DOHH2 (cell line): ENCODE data around the gene SORT1.

Experiments
- H3F3A ChIP-seq: fragments of 200-600 bp; sonication (generic), shearing (Covaris generic); 2 replicates; pipeline ENCODE4 v1.6.0; 2016; ENCODE audit warnings: antibody characterized with exemption, mild to moderate bottlenecking; ENCODE audit not compliant: control insufficient read depth, insufficient read depth
- H3K27ac ChIP-seq: fragments of 200-600 bp; sonication (generic); 2 replicates; pipeline ENCODE4 v1.5.1; 2014; ENCODE audit warnings: low read depth, mild to moderate bottlenecking, low read length, moderate library complexity
- H3K27me3 ChIP-seq: fragments of 200-600 bp; sonication (generic); 2 replicates; pipeline ENCODE4 v1.6.1; 2014; ENCODE audit warnings: mild to moderate bottlenecking, low read length, mixed read lengths; ENCODE audit not compliant: control insufficient read depth
- H3K36me3 ChIP-seq: fragments of 200-600 bp; sonication (generic); 2 replicates; pipeline ENCODE4 v1.6.1; 2014; ENCODE audit warnings: mild to moderate bottlenecking, low read length, moderate library complexity, mixed read lengths; ENCODE audit not compliant: control insufficient read depth
- H3K4me1 ChIP-seq: fragments of 200-600 bp; sonication (generic); 2 replicates; pipeline ENCODE4 v1.6.1; 2014; ENCODE audit warnings: mild to moderate bottlenecking, low read length, mixed read lengths; ENCODE audit not compliant: control insufficient read depth
- H3K4me2 ChIP-seq: fragments of 200-600 bp; sonication (generic); 2 replicates; pipeline ENCODE4 v1.6.0; 2014; ENCODE audit warnings: mild to moderate bottlenecking, low read length, moderate library complexity
- H3K4me3 ChIP-seq: fragments of 200-600 bp; sonication (generic); 2 replicates; pipeline ENCODE4 v1.5.1; 2014; ENCODE audit warnings: mild to moderate bottlenecking, low read length, mixed read lengths
- H3K79me2 ChIP-seq: fragments of 200-600 bp; sonication (generic); 2 replicates; pipeline ENCODE4 v1.6.1; 2014; ENCODE audit warnings: mild to moderate bottlenecking, low read length, mixed read lengths; ENCODE audit not compliant: control insufficient read depth
- H3K9me2 ChIP-seq: fragments of 200-600 bp; sonication (generic); replicated peaks from 2 replicates; pipeline ENCODE4 v1.6.1; 2014; ENCODE audit warnings: mild to moderate bottlenecking, low read length, mixed read lengths; ENCODE audit not compliant: control insufficient read depth
- H3K9me3 ChIP-seq: fragments of 200-600 bp; sonication (generic); 2 replicates; pipeline ENCODE4 v1.6.1; 2014; ENCODE audit warnings: antibody characterized with exemption, low read length, mixed read lengths; ENCODE audit not compliant: control insufficient read depth, insufficient read depth
- H4K20me1 ChIP-seq: fragments of 200-600 bp; sonication (generic); 2 replicates; pipeline ENCODE4 v1.6.0; 2014; ENCODE audit warnings: low read depth, mild to moderate bottlenecking, antibody characterized with exemption, low read length, moderate library complexity; ENCODE audit not compliant: control insufficient read depth, insufficient read depth
- CTCF ChIP-seq: fragments of 200-600 bp; sonication (generic); IDR thresholded peaks from one replicate; pipeline ENCODE4 v1.5.1; 2014; ENCODE audit warnings: antibody characterized with exemption, mild to moderate bottlenecking, low read depth, low read length; ENCODE audit not compliant: poor library complexity, severe bottlenecking
- EZH2phosphoT487 ChIP-seq: fragments of 200-600 bp; sonication (generic); IDR thresholded peaks from 2 replicates; pipeline ENCODE4 v1.6.1; 2017; ENCODE audit warnings: borderline replicate concordance, mild to moderate bottlenecking, antibody characterized with exemption, low read length, moderate library complexity, mixed read lengths

The SORT1 gene

GRCh38 chr1:109304226-109304920, 93.3 kb downstream of the SORT1 start:
- Histone ChIP-seq H3K79me2 (no peaks in the 10 kb centered on the region), H3K27me3 (no peaks in the 10 kb centered on the region), H3K4me1 (peaks cover 51% of the 10 kb centered on the region), H3K9me3 (no peaks in the 10 kb centered on the region), H3K4me3 (no peak overlapping the region), H4K20me1 (no peaks in the 10 kb centered on the region), H3K36me3 (no peaks in the 10 kb centered on the region), H3F3A (0 out of 2 replicates have a peak, but pooled peaks cover 8% of the 10 kb centered on the region), H3K4me2 (no peak overlapping the region), H3K27ac (no peak overlapping the region), H3K9me2 (no peaks in the 10 kb centered on the region)
- no peak for TF ChIP-seq EZH2phosphoT487
- no peak for TF ChIP-seq CTCF

- Histone ChIP-seq H3K4me1 (peaks cover 31% of the 10 kb centered on the region), H3K36me3 (no peaks in the 10 kb centered on the region), H3K9me3 (no peaks in the 10 kb centered on the region), H3K4me2 (no peak overlapping the region), H3K27me3 (no peaks in the 10 kb centered on the region), H3K27ac (no peak overlapping the region), H3K79me2 (no peaks in the 10 kb centered on the region), H3K9me2 (no peaks in the 10 kb centered on the region), H3F3A (no peaks in the 10 kb centered on the region), H4K20me1 (no peaks in the 10 kb centered on the region), H3K4me3 (no peak overlapping the region)
- TF ChIP-seq EZH2phosphoT487 (no peak), CTCF (no peak)
These were observed 95.8 kb downstream of the SORT1 start for GRCh38 chr1:109301874-109302273.

- no peaks in the 10 kb centered on the region for H3K27me3 ChIP-seq
- TF ChIP-seq EZH2phosphoT487 (no peak), CTCF (no peak)
- H3K4me1 ChIP-seq = peaks cover 22% of the 10 kb centered on the region
- no peaks in the 10 kb centered on the region for H3K36me3 ChIP-seq
- no peak overlapping the region for H3K27ac ChIP-seq
- H3K9me3 ChIP-seq = no peaks in the 10 kb centered on the region
- H4K20me1 ChIP-seq = no peaks in the 10 kb centered on the region
- no peaks in the 10 kb centered on the region for H3K79me2 ChIP-seq
- no peak overlapping the region for H3K4me3 ChIP-seq
- H3F3A ChIP-seq = no peaks in the 10 kb centered on the region
- no peaks in the 10 kb centered on the region for H3K9me2 ChIP-seq
- no peak overlapping the region for H3K4me2 ChIP-seq
These were observed 97.0 kb downstream of the SORT1 start for GRCh38 chr1:109300650-109301151.
